ENCODE data around the gene CSRP2.

The CSRP2 gene

DNA sequence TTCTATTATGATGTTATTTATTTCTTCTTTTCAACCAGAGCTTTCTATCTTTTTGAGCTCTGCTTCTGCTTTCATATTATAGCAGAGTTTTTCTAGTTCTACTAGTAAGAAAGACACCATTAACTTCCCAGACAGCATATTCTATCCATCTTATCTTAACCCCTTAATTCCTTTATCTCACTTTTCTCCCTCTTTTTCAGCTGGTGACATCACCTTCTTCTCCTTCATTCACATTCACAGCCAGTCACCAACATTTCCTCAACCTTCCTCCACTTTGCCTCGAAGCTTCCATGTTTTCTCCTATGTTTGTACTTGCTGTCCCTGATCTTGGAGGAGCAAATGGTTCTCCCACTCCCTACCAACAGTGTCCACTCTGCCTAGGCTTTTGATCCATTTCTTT is 3.5 kb upstream of the CSRP2 start:
- DNase-seq (ENCODE audit: low spot score), result no peak
- no peak for TF ChIP-seq CTCF (IDR thresholded peaks at IDR 0.05; ENCODE audit: borderline replicate concordance, control extremely low read depth, extremely low read depth, insufficient read depth, missing control alignments)
- in situ Hi-C loops (cut with MboI; ENCODE audit: low sequenced_read_pairs, unreplicated experiment), result no loop called here

DNA sequence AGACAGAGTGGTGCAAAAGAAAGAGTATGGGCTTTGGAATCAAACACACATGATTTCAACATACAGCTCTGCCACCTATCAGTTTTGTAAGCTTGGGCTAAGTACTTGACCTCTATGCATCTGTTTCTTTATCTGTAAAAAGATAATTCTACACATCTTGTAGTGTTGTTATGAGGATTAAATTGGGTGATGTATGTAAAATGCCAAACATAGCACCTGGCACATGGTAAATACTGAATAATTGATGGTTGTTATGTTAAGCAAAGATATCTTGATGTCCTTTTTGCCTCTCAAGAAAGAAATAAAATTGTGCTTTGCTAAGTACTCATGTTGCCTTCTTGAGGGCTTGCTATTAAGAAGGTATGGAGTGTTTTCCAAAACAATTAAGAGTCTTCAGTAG is 2.3 kb upstream of the CSRP2 start:
- no peak for TF ChIP-seq CTCF (IDR thresholded peaks at IDR 0.05; ENCODE audit: borderline replicate concordance, control extremely low read depth, extremely low read depth, insufficient read depth, missing control alignments)
- no peak for DNase-seq (ENCODE audit: low spot score)
- in situ Hi-C loops (cut with MboI; ENCODE audit: low sequenced_read_pairs, unreplicated experiment), result no loop called here

DNA sequence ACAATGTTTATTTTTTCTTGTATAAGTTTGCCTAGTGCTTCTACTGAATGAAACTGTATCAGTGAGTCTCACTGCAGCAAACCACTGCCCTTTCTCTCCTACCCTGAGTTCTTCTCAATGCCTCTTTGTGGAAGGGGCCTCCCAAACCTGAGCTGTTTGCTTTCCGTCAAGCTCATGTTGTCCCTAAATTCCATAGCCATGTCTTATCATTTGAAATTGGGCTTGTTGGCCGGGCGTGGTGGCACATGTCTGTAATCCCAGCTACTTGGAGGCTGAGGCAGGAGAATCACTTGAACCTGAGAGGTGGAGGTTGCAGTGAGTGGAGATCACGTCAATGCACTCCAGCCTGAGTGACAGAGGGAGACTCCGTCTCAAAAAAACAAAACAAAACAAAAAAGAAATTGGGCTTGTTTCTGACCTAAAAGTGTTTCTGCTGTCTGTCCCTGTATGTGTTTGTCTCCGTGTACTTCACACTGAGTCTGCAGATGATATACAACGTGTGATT is 1.8 kb upstream of the CSRP2 start:
- TF ChIP-seq CTCF (IDR thresholded peaks at IDR 0.05; ENCODE audit: borderline replicate concordance, control extremely low read depth, extremely low read depth, insufficient read depth, missing control alignments), result no peak
- in situ Hi-C loops (cut with MboI; ENCODE audit: low sequenced_read_pairs, unreplicated experiment), result no loop called here

DNA sequence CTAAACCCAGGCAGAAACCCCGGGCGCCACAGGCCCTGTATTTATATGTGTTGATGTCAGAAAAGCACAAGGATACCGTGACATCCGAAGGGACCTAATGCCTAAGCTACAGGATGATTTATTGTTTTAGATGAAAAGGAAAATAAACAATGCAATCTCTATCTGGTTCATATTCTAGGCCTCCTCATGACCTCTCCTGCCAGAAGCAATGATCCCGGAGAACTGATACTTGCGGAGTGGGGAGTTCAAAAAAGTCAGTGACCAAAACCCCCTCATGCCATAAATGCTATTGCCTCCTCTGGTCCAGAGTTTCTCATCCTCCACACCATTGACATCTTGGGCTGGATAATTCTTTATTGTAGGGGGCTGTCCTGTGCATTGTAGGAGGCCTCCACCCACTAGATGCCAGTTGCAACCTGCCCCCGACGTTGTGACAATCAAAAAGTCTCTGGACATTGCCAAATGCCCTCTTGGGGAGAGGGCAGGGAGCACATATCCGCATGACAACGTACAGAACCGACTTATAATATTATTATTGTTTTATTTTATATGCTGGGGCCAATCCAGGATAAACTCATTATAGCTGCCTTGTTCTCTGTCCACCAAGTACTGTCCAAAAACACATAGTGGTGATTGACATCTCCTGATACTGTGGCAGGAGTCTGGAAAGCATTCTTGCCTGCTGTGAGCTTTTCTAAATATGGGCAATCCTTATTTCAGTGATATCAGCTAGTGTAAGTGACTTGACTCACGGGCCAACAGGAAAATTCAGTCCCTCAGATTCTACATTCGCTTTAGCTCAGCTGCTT is 1.1 kb upstream of the CSRP2 start:
- in situ Hi-C loops (cut with MboI; ENCODE audit: low sequenced_read_pairs, unreplicated experiment), result no loop called here
- TF ChIP-seq CTCF (IDR thresholded peaks at IDR 0.05; ENCODE audit: borderline replicate concordance, control extremely low read depth, extremely low read depth, insufficient read depth, missing control alignments), result no peak
- no peak for DNase-seq (ENCODE audit: low spot score)

More for the DNA sequence above, 1.8 kb upstream of the CSRP2 start:
- DNase-seq (ENCODE audit: low spot score), result no peak

GRCh38 chr12:76878099-76878898 is 520 bp downstream of the CSRP2 start:
- in situ Hi-C loops (cut with MboI; ENCODE audit: low sequenced_read_pairs, unreplicated experiment), result no loop called here
- no peak for TF ChIP-seq CTCF (IDR thresholded peaks at IDR 0.05; ENCODE audit: borderline replicate concordance, control extremely low read depth, extremely low read depth, insufficient read depth, missing control alignments)
- DNase-seq (ENCODE audit: low spot score), result no peak

DNA sequence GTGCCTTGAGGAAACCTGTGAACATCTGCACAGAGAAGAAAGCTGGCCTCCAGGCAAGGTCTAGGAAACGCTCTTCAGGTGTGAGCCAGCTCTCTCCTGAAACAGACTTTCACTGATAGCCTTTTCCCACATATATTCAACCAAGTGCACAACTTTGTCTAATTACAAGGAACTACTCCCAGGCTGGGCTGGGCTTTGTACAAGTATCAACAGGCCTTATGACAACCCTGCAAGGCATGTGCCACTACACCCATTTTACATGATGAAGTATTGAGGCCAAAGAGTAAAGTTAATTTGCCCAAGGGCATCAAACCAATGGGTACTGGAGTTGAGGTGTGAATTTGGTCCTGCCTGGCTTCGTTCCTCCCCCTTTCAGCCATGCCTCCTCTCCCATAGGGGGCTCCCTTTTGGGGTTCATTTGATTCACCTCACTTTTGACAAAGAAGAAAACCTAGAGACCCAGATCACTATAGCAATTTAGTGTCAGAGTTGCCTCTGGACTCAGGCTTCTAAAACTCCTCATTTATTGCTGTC is 2.1 kb downstream of the CSRP2 start:
- DNase-seq (ENCODE audit: low spot score), result no peak
- no peak for TF ChIP-seq CTCF (IDR thresholded peaks at IDR 0.05; ENCODE audit: borderline replicate concordance, control extremely low read depth, extremely low read depth, insufficient read depth, missing control alignments)
- in situ Hi-C loops (cut with MboI; ENCODE audit: low sequenced_read_pairs, unreplicated experiment), result no loop called here

All from GM13976 (cell line).